ENCODE results near the gene ANXA3.

Gene ANXA3

GRCh38 chr4:78650106-78651024 is 98.8 kb downstream of the ANXA3 start:
- H3K4me3 ChIP-seq (ENCODE audit: low read depth, low read length), result no peak overlapping the region
- DNase-seq (ENCODE audit: low read depth), result peak; percentile 75
- no peak for TF ChIP-seq CTCF (IDR thresholded peaks at IDR 0.05; ENCODE audit: control insufficient read depth, extremely low read depth, insufficient read depth)

- H3K4me3 ChIP-seq (ENCODE audit: low read depth, low read length), result no peak overlapping the region
- DNase-seq (ENCODE audit: low read depth), result no peak
- TF ChIP-seq CTCF (IDR thresholded peaks at IDR 0.05; ENCODE audit: control insufficient read depth, extremely low read depth, insufficient read depth), result no peak
Observed at GRCh38 chr4:78651250-78651860, 99.8 kb downstream of the ANXA3 start.

- peak; percentile 81 for DNase-seq (ENCODE audit: low read depth)
- no peak for TF ChIP-seq CTCF (IDR thresholded peaks at IDR 0.05; ENCODE audit: control insufficient read depth, extremely low read depth, insufficient read depth)
- H3K4me3 ChIP-seq (ENCODE audit: low read depth, low read length), result no peak overlapping the region
Observed at GRCh38 chr4:78652282-78652876, 100.8 kb downstream of the ANXA3 start.

GRCh38 chr4:78653655-78654054 is 102.1 kb downstream of the ANXA3 start:
- TF ChIP-seq CTCF (IDR thresholded peaks at IDR 0.05; ENCODE audit: control insufficient read depth, extremely low read depth, insufficient read depth), result no peak

GRCh38 chr4:78654807-78655206 is 103.2 kb downstream of the ANXA3 start:
- TF ChIP-seq CTCF (IDR thresholded peaks at IDR 0.05; ENCODE audit: control insufficient read depth, extremely low read depth, insufficient read depth), result no peak
- DNase-seq (ENCODE audit: low read depth), result no peak
- H3K4me3 ChIP-seq (ENCODE audit: low read depth, low read length), result no peak overlapping the region

More at GRCh38 chr4:78653655-78654054, 102.1 kb downstream of the ANXA3 start:
- no peak for DNase-seq (ENCODE audit: low read depth)
- H3K4me3 ChIP-seq (ENCODE audit: low read depth, low read length), result no peak overlapping the region

- H3K4me3 ChIP-seq (ENCODE audit: low read depth, low read length), result no peak overlapping the region
- DNase-seq (ENCODE audit: low read depth), result no peak
Observed at GRCh38 chr4:78656968-78657445, 105.4 kb downstream of the ANXA3 start.

More at GRCh38 chr4:78656968-78657445, 105.4 kb downstream of the ANXA3 start:
- no peak for TF ChIP-seq CTCF (IDR thresholded peaks at IDR 0.05; ENCODE audit: control insufficient read depth, extremely low read depth, insufficient read depth)
